IPS DF 4.7 (cell line): ENCODE results near the gene KIF19.

Experiments used
- DNase-seq: peaks from one replicate; pipeline ENCODE4 v3.0.0-alpha.2; 2013; ENCODE audit warnings: low spot score; ENCODE audit errors: extremely low read depth

The KIF19 gene

GRCh38 chr17:74339537-74340195 is 13.6 kb downstream of the KIF19 start:
- DNase-seq: no peak

- DNase-seq: no peak
Measured at GRCh38 chr17:74340470-74341023, 14.5 kb downstream of the KIF19 start.

- no peak for DNase-seq
Measured at GRCh38 chr17:74342224-74342623, 16.2 kb downstream of the KIF19 start.

- no peak for DNase-seq
Measured at GRCh38 chr17:74343121-74343520, 17.1 kb downstream of the KIF19 start.

GRCh38 chr17:74343526-74344284 is 17.7 kb downstream of the KIF19 start:
- no peak for DNase-seq

GRCh38 chr17:74344658-74345057 is 18.6 kb downstream of the KIF19 start:
- DNase-seq: no peak

- DNase-seq: no peak
Measured at GRCh38 chr17:74345433-74346241, 19.6 kb downstream of the KIF19 start.

GRCh38 chr17:74347646-74348045 is 21.6 kb downstream of the KIF19 start:
- DNase-seq: no peak

GRCh38 chr17:74349120-74349519 is 23.1 kb downstream of the KIF19 start:
- DNase-seq: no peak

- no peak for DNase-seq
Measured at GRCh38 chr17:74350486-74350885, 24.5 kb downstream of the KIF19 start.

- DNase-seq: no peak
Measured at GRCh38 chr17:74351552-74352210, 25.7 kb downstream of the KIF19 start.

- no peak for DNase-seq
Measured at GRCh38 chr17:74353446-74354060, 27.5 kb downstream of the KIF19 start.

- no peak for DNase-seq
Measured at GRCh38 chr17:74354123-74354522, 28.1 kb downstream of the KIF19 start.

GRCh38 chr17:74354561-74354960 is 28.5 kb downstream of the KIF19 start:
- DNase-seq: no peak

GRCh38 chr17:74355065-74355464 is 29.0 kb downstream of the KIF19 start:
- DNase-seq: no peak

GRCh38 chr17:74356646-74357465 is 30.8 kb downstream of the KIF19 start:
- DNase-seq: no peak

GRCh38 chr17:74357466-74357809 is 31.4 kb downstream of the KIF19 start:
- DNase-seq: no peak

- DNase-seq: no peak
Measured at GRCh38 chr17:74358697-74359096, 32.7 kb downstream of the KIF19 start.

GRCh38 chr17:74359916-74360315 is 33.9 kb downstream of the KIF19 start:
- no peak for DNase-seq

GRCh38 chr17:74360899-74361229 is 34.8 kb downstream of the KIF19 start:
- DNase-seq: no peak
